ENCODE data around the gene DCDC2.
"Not testable (repeated sequence)": the region's sequence is repeated elsewhere in the genome, so short reads cannot be mapped to it uniquely, and the experiment has no call there.

The DCDC2 gene

GRCh38 chr6:24207413-24207812 is 150.4 kb downstream of the DCDC2 start:
- ATAC-seq = no peak

- no peak for ATAC-seq
These were observed 152.8 kb downstream of the DCDC2 start for GRCh38 chr6:24205020-24205492.

- not testable (repeated sequence) for ATAC-seq
These were observed 153.7 kb downstream of the DCDC2 start for GRCh38 chr6:24204113-24204512.

GRCh38 chr6:24197892-24198291 is 160.0 kb downstream of the DCDC2 start:
- ATAC-seq = no peak

- no peak for ATAC-seq
These were observed 161.8 kb downstream of the DCDC2 start for GRCh38 chr6:24195836-24196597.

- no peak for ATAC-seq
These were observed 162.7 kb downstream of the DCDC2 start for GRCh38 chr6:24194978-24195700.

- no peak for ATAC-seq
These were observed 164.5 kb downstream of the DCDC2 start for GRCh38 chr6:24193364-24193763.

- ATAC-seq = no peak
These were observed 166.5 kb downstream of the DCDC2 start for GRCh38 chr6:24191346-24191745.

- ATAC-seq = no peak
These were observed 169.2 kb downstream of the DCDC2 start for GRCh38 chr6:24188578-24189080.

GRCh38 chr6:24187965-24188577 is 169.8 kb downstream of the DCDC2 start:
- ATAC-seq = no peak

GRCh38 chr6:24186349-24186748 is 171.5 kb downstream of the DCDC2 start:
- no peak for ATAC-seq

GRCh38 chr6:24183584-24183983 is 174.3 kb downstream of the DCDC2 start:
- ATAC-seq = no peak

GRCh38 chr6:24157886-24158285 is 200.0 kb downstream of the DCDC2 start:
- no peak for ATAC-seq

GRCh38 chr6:24154121-24154520 is 203.7 kb downstream of the DCDC2 start:
- no peak for ATAC-seq

GRCh38 chr6:24152014-24152413 is 205.8 kb downstream of the DCDC2 start:
- no peak for ATAC-seq

GRCh38 chr6:24149836-24150235 is 208.0 kb downstream of the DCDC2 start:
- ATAC-seq = no peak

- ATAC-seq = no peak
These were observed 208.6 kb downstream of the DCDC2 start for GRCh38 chr6:24149296-24149695.

GRCh38 chr6:24148684-24149083 is 209.2 kb downstream of the DCDC2 start:
- no peak for ATAC-seq

GRCh38 chr6:24148154-24148570 is 209.7 kb downstream of the DCDC2 start:
- ATAC-seq = no peak

GRCh38 chr6:24147511-24148153 is 210.2 kb downstream of the DCDC2 start:
- no peak for ATAC-seq

GRCh38 chr6:24146871-24147270 is 211.0 kb downstream of the DCDC2 start:
- no peak for ATAC-seq

- ATAC-seq = no peak
These were observed 212.1 kb downstream of the DCDC2 start for GRCh38 chr6:24145690-24146131.

GRCh38 chr6:24142733-24143132 is 215.1 kb downstream of the DCDC2 start:
- not testable (repeated sequence) for ATAC-seq
